OCI-LY7 (cell line): ENCODE data around the gene SH3GL2.

Source experiments
- CTCF ChIP-seq: fragments of 200-600 bp; sonication (generic); conservative IDR thresholded peaks from 2 replicates; pipeline ENCODE4 v1.5.1; 2014; ENCODE audit warnings: mild to moderate bottlenecking, antibody characterized with exemption, low read length, moderate library complexity, mixed read lengths
- EZH2phosphoT487 ChIP-seq: fragments of 200-600 bp; sonication (generic); IDR thresholded peaks from 2 replicates; pipeline ENCODE4 v1.6.1; 2018; ENCODE audit warnings: low read depth, borderline replicate concordance, mild to moderate bottlenecking, mixed run types, antibody characterized with exemption, low read length, moderate library complexity, mixed read lengths

GRCh38 chr9:17625644-17626388 lies 47.0 kb downstream of the SH3GL2 start:
- no peak for TF ChIP-seq CTCF
- no peak for TF ChIP-seq EZH2phosphoT487
